GM21825 (cell line): ENCODE results near the gene MYO10.
"Not testable (repeated sequence)": the region's sequence is repeated elsewhere in the genome, so short reads cannot be mapped to it uniquely, and the experiment has no call there.

Source experiments
- ATAC-seq: cut with Tn5 transposase; IDR thresholded peaks from one replicate; pipeline ENCODE4 v1.9.1; 2021; ENCODE audit warnings: mild to moderate bottlenecking, moderate library complexity; ENCODE audit not compliant: unreplicated experiment

Gene MYO10

DNA sequence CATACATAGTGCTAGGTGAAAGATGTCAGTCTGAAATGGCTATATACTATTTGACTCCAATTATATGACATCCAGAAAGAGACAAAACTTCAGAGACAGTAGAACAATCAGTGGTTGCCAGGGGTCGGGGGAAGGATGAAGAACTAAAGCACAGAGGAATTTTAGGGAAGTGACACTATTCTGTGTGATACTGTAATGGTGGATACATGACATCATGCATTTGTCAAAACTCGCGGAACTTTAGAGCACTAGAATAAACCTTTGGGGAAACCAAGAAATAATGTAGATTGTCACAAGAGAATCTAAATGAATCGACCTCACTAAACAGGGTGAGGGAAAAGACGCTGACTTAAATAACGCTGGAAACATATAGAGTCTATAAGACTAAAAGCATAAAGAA is 212.3 kb downstream of the MYO10 start:
- ATAC-seq: no peak

GRCh38 chr5:16722097-16722495 is 214.0 kb downstream of the MYO10 start:
- no peak for ATAC-seq

DNA sequence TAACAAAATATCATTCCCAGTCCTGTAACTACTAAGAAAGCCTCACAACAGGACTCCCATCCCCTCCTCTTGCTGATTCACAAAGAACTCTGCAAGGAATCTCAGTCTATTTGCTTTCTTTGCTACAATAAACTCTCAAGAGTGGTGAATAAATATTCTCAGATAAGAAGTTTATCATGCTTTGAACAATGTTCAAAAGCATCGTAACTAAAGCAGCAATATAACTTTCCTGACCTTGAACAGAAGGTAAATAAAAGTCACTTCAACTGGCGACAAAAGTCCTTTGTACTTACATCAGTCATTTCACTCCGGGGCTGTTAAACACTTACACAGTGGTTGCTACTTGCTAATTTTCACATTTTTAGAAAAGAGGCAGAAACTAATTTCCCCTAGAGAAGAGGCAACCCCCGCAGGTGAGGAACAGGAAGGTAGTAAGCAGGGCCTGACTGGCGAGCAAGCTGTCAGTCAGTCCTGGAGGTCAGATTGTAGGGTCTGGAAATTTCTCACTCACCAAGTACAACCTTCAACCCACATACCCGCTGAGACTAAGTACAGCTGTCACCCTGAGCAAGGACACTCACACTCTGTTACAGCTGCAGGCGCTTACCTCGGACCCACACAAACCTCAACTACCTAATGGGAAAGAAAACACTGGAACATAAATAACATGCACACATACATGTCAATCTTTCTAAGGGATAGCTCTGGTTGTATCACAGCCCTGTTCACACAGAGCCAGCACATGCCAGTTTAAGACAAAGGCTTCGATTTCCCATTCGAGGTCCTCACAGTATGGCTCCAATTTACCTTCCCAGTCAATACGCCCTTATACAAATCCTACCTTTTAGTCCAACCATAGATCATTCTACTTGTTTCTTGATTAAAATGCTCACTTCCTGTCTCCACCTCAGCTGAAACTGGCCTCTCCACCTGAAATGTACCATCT is 214.7 kb downstream of the MYO10 start:
- ATAC-seq: no peak

DNA sequence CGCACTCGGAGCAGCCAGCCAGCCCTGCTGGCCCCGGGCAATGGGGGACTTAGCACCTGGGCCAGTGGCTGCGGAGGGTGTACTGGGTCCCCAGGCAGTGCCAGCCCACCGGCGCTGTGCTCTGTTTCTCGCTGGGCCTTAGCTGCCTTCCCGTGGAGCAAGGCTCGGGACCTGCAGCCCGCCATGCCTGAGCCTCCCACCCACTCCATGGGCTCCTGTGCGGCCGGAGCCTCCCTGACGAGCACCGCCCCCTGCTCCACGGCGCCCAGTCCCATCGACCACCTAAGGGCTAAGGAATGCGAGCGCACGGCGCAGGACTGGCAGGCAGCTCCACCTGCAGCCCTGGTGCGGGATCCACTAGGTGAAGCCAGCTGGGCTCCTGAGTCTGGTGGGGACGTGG is 218.1 kb downstream of the MYO10 start:
- ATAC-seq: not testable (repeated sequence)

- no peak for ATAC-seq
These were observed 222.6 kb downstream of the MYO10 start for GRCh38 chr5:16713386-16713928.

DNA sequence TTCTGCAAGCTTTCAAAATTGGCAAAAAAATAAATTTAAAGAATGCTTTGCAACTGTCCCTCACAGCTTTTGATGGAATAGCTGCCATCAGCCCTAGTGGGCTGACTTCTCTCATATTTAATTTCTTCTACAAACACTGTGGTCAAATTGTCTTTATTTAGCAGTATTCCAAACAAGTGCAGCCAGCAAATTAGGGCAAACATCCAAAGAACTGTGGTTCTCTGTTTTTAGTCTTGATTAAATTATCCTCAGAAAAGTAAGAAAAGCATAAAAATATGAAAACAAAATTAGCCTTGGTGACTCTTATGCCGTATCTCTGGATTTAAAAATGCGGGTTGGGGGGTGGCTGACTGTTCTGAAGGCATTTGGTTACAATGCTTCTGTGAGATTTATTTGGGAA is 223.5 kb downstream of the MYO10 start:
- ATAC-seq: no peak

DNA sequence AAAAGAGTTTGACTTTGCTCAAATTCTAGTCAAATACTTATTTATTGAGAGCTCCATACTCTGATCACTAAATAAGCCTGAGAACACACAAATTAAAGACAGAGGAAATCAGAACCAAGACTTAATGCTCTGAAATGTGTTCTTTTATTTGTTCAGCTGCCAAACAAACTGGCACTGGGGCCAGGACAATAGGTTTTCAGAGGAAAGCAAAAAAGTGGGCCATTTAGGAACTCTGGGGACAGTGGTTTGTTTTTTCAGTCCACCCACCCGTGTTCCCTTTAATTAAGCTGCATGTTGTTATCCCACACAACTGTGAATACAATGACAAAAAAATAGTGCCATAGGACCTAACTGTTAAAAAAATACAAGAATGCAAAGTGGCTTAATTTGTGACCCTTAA is 223.9 kb downstream of the MYO10 start:
- no peak for ATAC-seq

- ATAC-seq: no peak
These were observed 226.2 kb downstream of the MYO10 start for GRCh38 chr5:16709691-16710433.

- ATAC-seq: no peak
These were observed 228.3 kb downstream of the MYO10 start for GRCh38 chr5:16707869-16708192.

DNA sequence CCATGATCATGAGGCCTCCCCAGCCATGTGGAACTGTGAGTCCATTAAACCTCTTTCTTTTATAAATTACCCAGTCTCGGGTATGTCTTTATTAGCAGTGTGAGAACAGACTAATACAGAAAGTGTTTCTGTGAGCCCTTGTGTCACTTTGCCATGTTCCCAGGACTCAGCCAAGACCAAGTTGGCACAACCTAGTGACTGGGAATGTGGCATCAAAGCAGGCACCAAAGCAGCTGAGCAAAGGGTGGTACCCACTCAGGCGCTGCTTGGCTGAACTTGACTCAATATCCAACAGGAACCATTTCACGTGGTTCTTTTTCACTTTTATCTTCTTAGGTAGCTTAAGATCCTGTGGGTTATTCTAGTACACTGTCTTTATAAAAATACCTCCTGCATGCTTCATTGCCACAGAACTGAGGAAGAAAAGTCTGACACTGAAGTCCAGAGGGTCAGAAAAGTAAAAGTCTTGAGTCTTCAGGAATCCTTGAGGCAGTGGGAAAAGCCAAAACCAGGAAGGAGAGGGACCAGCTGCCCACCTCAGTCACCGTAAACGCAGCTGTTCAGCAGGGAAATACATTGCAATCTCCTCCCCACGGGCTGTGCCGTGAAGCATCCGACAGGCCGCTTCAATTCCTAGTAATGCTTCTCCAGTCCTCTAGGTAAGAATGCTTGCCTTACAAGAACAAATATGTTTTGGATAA is 228.8 kb downstream of the MYO10 start:
- ATAC-seq: no peak

DNA sequence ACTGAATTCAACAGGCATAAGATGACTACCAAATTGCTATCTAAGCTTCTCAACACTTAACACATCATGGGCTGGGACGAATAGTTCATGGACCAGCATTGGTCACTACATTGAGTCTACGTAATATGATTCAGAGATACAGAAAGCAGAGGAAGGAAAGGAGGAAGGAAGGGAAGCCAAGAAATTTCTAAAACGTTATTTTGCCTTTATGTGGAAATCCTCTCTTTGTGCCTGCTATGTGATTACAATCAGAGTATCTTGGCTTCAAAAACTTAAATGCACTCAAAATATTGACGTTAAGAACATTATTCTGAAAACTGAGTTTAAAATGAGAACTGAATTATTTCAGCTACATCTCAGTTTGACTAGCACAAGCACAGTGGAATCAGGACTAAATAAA is 231.1 kb downstream of the MYO10 start:
- no peak for ATAC-seq

DNA sequence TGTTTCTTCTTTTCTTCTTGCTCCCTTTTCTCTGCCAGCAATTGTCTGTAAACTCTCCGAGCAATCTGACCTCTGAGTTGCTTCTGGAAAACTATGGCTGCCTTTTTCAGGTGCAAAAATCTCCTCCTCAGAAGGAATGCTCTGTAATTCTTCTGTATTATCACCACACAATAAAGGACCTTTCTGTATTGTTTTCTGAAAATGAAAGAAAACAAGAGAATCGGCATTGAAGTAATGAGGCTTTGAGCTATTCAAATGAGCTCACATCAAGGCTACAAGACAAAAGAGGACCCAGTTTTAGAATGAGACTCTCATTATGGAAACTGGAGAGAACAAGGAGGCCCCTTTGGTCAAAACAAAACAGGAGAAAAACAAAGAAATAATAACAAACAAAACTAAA is 233.1 kb downstream of the MYO10 start:
- ATAC-seq: no peak

DNA sequence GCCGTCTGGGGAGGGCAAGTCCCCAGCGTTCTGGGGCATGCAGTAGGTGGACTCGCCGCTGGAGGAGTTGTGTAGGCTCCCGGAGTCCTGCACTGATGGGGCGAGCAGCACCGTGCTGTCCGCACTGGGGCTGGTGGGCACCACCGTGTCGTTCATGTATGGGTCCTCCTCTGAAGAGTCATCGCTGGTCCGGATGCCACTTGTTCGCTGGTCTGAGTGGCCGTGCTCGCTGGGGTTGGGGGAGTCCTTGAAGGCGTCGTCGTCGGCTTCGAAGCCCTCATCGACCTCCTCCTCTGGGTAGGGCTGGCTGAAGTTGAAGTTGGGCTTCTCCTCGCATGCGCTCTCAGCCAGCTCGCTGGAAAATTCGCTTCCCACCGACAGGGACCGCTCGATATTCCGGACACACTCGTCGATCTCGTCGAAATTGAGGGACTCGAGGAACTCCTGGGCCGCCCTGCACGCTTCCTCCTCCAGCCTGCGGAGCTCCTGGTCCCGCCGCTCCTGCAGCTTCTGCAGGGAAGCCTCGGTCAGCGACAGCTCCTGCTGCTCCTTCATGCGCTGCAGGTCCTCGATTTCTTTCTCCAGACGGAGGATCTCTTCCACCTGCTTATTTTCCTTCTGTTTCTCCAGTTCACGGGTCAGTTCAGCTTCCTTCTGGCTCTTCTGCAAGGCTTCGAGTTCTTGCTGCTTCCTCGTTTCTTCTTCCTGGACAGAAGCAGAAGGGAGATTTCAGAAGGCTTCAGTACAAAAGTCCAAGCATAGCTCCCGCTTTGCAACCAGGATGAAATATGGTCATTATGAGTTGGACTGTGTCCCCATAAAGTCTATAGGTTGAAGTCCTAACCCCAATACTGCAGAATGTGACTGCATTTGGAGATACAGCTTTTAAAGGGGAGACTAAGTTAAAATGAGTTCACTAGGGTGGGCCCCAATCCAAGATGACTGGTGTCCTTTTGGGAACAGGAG is 234.7 kb downstream of the MYO10 start:
- no peak for ATAC-seq

GRCh38 chr5:16700081-16700480 is 236.0 kb downstream of the MYO10 start:
- no peak for ATAC-seq

DNA sequence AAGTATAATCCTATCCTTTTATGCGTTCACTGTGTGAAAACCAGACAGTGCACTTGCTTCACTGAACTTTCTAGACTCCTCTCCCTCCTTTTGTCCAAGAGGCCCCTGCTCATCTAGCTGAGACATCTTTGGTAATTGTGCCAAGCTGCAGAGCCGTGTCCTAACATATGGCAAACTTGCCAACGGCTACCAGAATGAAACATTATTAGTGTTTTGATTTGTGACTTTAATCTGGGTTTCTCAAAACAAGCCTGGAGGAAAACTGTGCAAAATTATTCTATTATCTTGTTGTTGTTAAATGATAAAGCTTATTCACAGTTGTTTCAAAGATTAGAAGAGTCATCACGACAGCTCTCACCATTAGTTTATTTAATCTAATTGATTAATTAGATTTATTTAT is 240.3 kb downstream of the MYO10 start:
- no peak for ATAC-seq

DNA sequence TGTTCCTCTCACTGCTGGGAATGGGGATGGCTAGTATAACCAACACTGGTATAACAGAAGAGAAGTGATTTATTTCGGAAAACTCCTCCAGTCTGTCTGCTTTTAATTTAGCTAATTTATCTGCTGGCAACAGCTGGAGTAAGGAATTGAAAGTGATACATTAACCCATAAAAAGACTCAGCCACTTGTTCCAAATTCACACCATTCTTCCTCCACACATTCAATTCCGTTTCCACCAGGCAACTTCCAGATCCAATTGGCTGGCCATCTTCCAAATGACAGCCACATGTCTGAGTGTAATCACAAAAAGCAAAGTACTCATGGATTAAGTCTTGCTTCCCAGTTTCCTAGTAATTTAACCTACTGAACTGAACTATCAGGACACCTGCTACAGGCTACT is 242.2 kb downstream of the MYO10 start:
- ATAC-seq: no peak

DNA sequence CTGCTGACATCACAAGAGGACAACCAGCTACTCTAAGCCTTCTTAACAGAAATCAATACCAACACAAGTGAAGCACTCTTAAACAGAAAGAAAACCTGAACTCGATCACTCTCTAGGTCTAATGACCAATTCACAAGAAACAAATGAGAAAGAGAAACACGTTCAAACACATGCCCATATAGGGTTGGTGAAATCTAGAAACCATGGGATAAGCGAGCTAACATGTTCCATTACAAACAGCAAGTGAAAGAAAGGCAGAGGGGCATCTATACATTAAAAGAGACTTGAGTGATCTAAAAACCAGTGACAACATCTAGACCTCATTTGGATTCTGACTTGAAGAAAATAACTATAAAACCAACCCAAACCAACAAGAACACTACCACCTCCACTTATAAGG is 244.4 kb downstream of the MYO10 start:
- no peak for ATAC-seq

DNA sequence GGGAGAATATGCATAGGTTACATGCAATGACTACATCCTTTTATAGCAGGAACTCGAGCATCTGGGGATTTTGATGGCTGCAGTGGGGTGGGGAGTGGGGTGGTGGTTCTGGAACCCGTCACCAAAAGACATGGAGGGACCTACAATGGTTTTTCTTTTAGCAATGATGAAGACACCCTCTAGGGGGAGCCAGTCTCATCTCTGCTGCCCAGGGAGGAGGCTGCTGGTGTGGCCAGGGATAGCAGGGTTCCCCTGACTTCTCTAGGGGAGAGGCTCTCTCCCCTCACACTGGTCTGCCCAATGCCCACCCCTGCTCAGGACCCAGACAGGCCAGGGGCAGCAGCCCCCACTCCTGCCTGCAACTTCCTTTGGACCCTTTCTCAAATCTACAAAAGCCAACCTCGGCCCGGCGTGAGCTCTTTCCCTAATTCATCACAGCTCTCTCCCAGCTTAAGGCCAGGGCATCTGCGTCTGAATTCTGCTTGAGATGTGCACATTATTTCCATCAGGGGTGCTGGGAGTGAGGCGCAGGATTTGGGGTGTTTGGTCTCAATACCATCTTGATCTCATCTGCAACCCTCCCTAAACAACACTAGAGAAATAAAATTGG is 245.7 kb downstream of the MYO10 start:
- ATAC-seq: peak; percentile 69

GRCh38 chr5:16687898-16688297 is 248.2 kb downstream of the MYO10 start:
- ATAC-seq: no peak

- ATAC-seq: no peak
These were observed 251.0 kb downstream of the MYO10 start for GRCh38 chr5:16685069-16685468.
